ENCODE results near the gene METTL13. TPM values are rescaled to one million over a fixed set of nuclear protein-coding genes. Genes with fewer than 3 reads are reported as not detected.

Gene METTL13
- total and polyA plus RNA-seq, 2 of the 8 experiments (the other 6 are each of a cell fraction or from before 2014, with no cell fraction given) = 38.1 to 66.3 TPM

GRCh38 chr1:171803461-171804022 lies 22.1 kb downstream of the METTL13 start:
- H2BK5ac ChIP-seq (ENCODE audit: low read depth, low read length) = no peak overlapping the region
- no peak overlapping the region for H3K14ac ChIP-seq (ENCODE audit: insufficient read length)
- H3K4ac ChIP-seq (replicated peaks; ENCODE audit: insufficient read length, low read depth, low read length) = no peak overlapping the region
- DNase-seq (ENCODE audit: low read depth in 1 of 2, low spot score in 2 of 2) = no peak
- 94% methylated on average over 17 of the region's 17 CpGs; no CpG with 5 or more reads in 1 of the 2 experiments for WGBS, 2 experiments (ENCODE audit: extremely low coverage in 1 of 2, insufficient coverage in 1 of 2, insufficient read length in 1 of 2, insufficient replicate concordance in 2 of 2, low coverage in 1 of 2, low lambda C conversion rate in 2 of 2, missing lambda C conversion rate in 1 of 2)
- H3K36me3 ChIP-seq (ENCODE audit: control insufficient read depth in 2 of 4, insufficient read depth in 4 of 4, low read length in 3 of 4) = no peaks in the 10 kb centered on the region
- H2BK120ac ChIP-seq (replicated peaks; ENCODE audit: low read depth, low read length) = no peak overlapping the region
- H3K9ac ChIP-seq (replicated peaks in 1 of 4; ENCODE audit: extremely low read depth in 1 of 4, low read depth in 3 of 4, low read length in 3 of 4) = no peak overlapping the region
- no peaks in the 10 kb centered on the region for H3K27me3 ChIP-seq (replicated peaks in 1 of 4; ENCODE audit: control insufficient read depth in 3 of 4, extremely low read depth in 1 of 4, insufficient read depth in 3 of 4, low read length in 3 of 4)
- no peak overlapping the region for H4K8ac ChIP-seq (ENCODE audit: extremely low read depth, insufficient read depth, low read length)
- no peaks in the 10 kb centered on the region for H4K20me1 ChIP-seq (replicated peaks in 1 of 2; ENCODE audit: control insufficient read depth in 1 of 2, insufficient read depth in 2 of 2, low read length in 2 of 2)
- H3K18ac ChIP-seq (ENCODE audit: extremely low read depth, low read length) = no peak overlapping the region
- H4K5ac ChIP-seq (ENCODE audit: insufficient read length, low read depth, low read length) = no peak overlapping the region
- no peak overlapping the region for H2AK5ac ChIP-seq (ENCODE audit: low read depth, low read length)
- no peaks in the 10 kb centered on the region for H3K9me3 ChIP-seq (ENCODE audit: insufficient read depth in 2 of 2, low read depth in 1 of 2, low read length in 1 of 2)
- peaks cover 0 to 11% (median 5%) of the 10 kb centered on the region in 4 experiments; a peak in 3 of 7 replicates for H3K4me1 ChIP-seq (replicated peaks in 1 of 4; ENCODE audit: control insufficient read depth in 3 of 4, insufficient read depth in 4 of 4, low read length in 3 of 4)
- H3K27ac ChIP-seq (ENCODE audit: low read depth, low read length) = no peak overlapping the region
- H3K4me3 ChIP-seq (ENCODE audit: extremely low read depth in 1 of 4, insufficient read depth in 2 of 4, low read depth in 3 of 4, low read length in 4 of 4) = no peak overlapping the region
- H3K79me2 ChIP-seq (ENCODE audit: control insufficient read depth in 1 of 2, insufficient read depth in 2 of 2, low read length in 2 of 2) = no peaks in the 10 kb centered on the region
- no peak for FAIRE-seq
- no peak for TF ChIP-seq CTBP2 (IDR thresholded peaks at IDR 0.05; ENCODE audit: borderline replicate concordance, insufficient read depth, insufficient read length, low read length)
- no peak for TF ChIP-seq HDAC2 (IDR thresholded peaks at IDR 0.05; ENCODE audit: borderline replicate concordance in 1 of 2, low read depth in 2 of 2, low read length in 2 of 2)
- TF ChIP-seq RXRA (IDR thresholded peaks at IDR 0.05; ENCODE audit: insufficient read depth, low read depth, low read length) = no peak
- no peak for TF ChIP-seq TAF7 (optimal IDR thresholded peaks at IDR 0.05; ENCODE audit: borderline replicate concordance, low read depth, low read length)
- no peak for TF ChIP-seq SIRT6 (IDR thresholded peaks at IDR 0.05; ENCODE audit: low read length)
- TF ChIP-seq CHD1 (IDR thresholded peaks at IDR 0.05; ENCODE audit: low read depth, low read length) = no peak
- no peak for TF ChIP-seq HDAC6 (IDR thresholded peaks at IDR 0.05; ENCODE audit: low read depth, low read length)
- H3K23ac ChIP-seq (ENCODE audit: insufficient read length) = no peak overlapping the region
- H3K79me1 ChIP-seq (ENCODE audit: low read depth, low read length) = no peaks in the 10 kb centered on the region
- H3K23me2 ChIP-seq (ENCODE audit: low read depth, low read length) = no peaks in the 10 kb centered on the region
- no peak overlapping the region for H3K56ac ChIP-seq (replicated peaks; ENCODE audit: insufficient read length, low read depth, low read length)
- H2AFZ ChIP-seq (ENCODE audit: low read length) = no peak overlapping the region
- CTCF ChIA-PET (ENCODE audit: partially characterized antibody) = interaction anchor here (0.6 to 16.4 kb wide), 21 partner anchors 11 to 630 kb away, joined by 3 to 694 read pairs (median 9); partner anchors contain the start of gene DNM3
- no peak overlapping the region for H3K4me2 ChIP-seq (ENCODE audit: insufficient read depth in 1 of 2, low read depth in 2 of 2, low read length in 2 of 2)
- H2BK15ac ChIP-seq (ENCODE audit: low read length) = no peak overlapping the region
- peak overlapping the region; percentile 12; the same call in 1 of the 2 replicates for H2BK12ac ChIP-seq (ENCODE audit: low read depth, low read length)
- H4K91ac ChIP-seq (replicated peaks; ENCODE audit: insufficient read length, low read length) = no peak overlapping the region
- POLR2A ChIA-PET (ENCODE audit: partially characterized antibody) = no interaction called here
- 0 out of 2 replicates have a peak overlapping the region, but pooled peaks have one; percentile 49 for H2BK20ac ChIP-seq (ENCODE audit: low read length)
